NCI-H2227 (cell line): ENCODE measurements around the gene CCDC17.

Experiments used
- DNase-seq: peaks from one replicate; lab custom pipeline; 2025; ENCODE audit not compliant: unreplicated experiment; lab: John Stamatoyannopoulos, UW

The CCDC17 gene

GRCh38 chr1:45623972-45624371, at the start of gene CCDC17:
CCDC17 (minus strand) TSS chr1:45624054; CDS start chr1:45623909, 145 bp downstream.
- DNase-seq: no peak

GRCh38 chr1:45669859-45670655, 46.2 kb upstream of the CCDC17 start:
- no peak for DNase-seq

GRCh38 chr1:45669379-45669778, 45.5 kb upstream of the CCDC17 start:
- no peak for DNase-seq

- DNase-seq: no peak
These were observed 44.7 kb upstream of the CCDC17 start for GRCh38 chr1:45668526-45668925.

GRCh38 chr1:45667321-45668111, 43.7 kb upstream of the CCDC17 start:
- no peak for DNase-seq

GRCh38 chr1:45666836-45667235, 43.0 kb upstream of the CCDC17 start:
- DNase-seq: no peak

- no peak for DNase-seq
These were observed 36.5 kb upstream of the CCDC17 start for GRCh38 chr1:45660336-45660735.

GRCh38 chr1:45659222-45659621, 35.4 kb upstream of the CCDC17 start:
- DNase-seq: no peak

GRCh38 chr1:45658171-45658570, 34.3 kb upstream of the CCDC17 start:
- no peak for DNase-seq

- DNase-seq: no peak
These were observed 32.8 kb upstream of the CCDC17 start for GRCh38 chr1:45656573-45657226.

GRCh38 chr1:45654540-45655280, 30.9 kb upstream of the CCDC17 start:
- no peak for DNase-seq

GRCh38 chr1:45647248-45648021, 23.6 kb upstream of the CCDC17 start:
- DNase-seq: no peak

- DNase-seq: no peak
These were observed 20.8 kb upstream of the CCDC17 start for GRCh38 chr1:45644661-45645060.

- DNase-seq: no peak
These were observed 20.1 kb upstream of the CCDC17 start for GRCh38 chr1:45643978-45644377.

GRCh38 chr1:45643321-45643720, 19.5 kb upstream of the CCDC17 start:
- DNase-seq: no peak

- DNase-seq: no peak
These were observed 16.4 kb upstream of the CCDC17 start for GRCh38 chr1:45640293-45640692.

GRCh38 chr1:45635211-45635610, 11.4 kb upstream of the CCDC17 start:
- DNase-seq: no peak

GRCh38 chr1:45630429-45630828, 6.6 kb upstream of the CCDC17 start:
- no peak for DNase-seq

GRCh38 chr1:45629035-45629434, 5.2 kb upstream of the CCDC17 start:
- DNase-seq: no peak
